IMR-90 (cell line): ENCODE measurements around the gene STING1.

ENCODE experiments used
- CHD1 ChIP-seq: IDR thresholded peaks from 2 replicates; pipeline ENCODE4 v1.6.1; 2012; ENCODE audit warnings: low read depth, low read length, improper control_type of control experiment
- POLR2A ChIP-seq: IDR thresholded peaks from 2 replicates; pipeline ENCODE4 v1.6.1; 2012; ENCODE audit warnings: mild to moderate bottlenecking, low read depth, low read length
- RAD21 ChIP-seq: IDR thresholded peaks from 2 replicates; pipeline ENCODE4 v1.6.1; 2012; ENCODE audit warnings: low read length, improper control_type of control experiment
- SMC3 ChIP-seq: fragments of 150-350 bp; IDR thresholded peaks from 2 replicates; pipeline ENCODE4 v1.6.1; 2016; ENCODE audit warnings: low read depth, mild to moderate bottlenecking, antibody characterized with exemption, low read length, moderate library complexity
- USF2 ChIP-seq: fragments of 150-350 bp; IDR thresholded peaks from 2 replicates; pipeline ENCODE4 v1.6.1; 2017; ENCODE audit warnings: mild to moderate bottlenecking, antibody characterized with exemption, low read length, low read depth
- TF ChIP-seq, protein P1 (sequence below): conservative IDR thresholded peaks from 2 replicates; pipeline ENCODE4 v1.5.1; 2012; ENCODE audit warnings: mild to moderate bottlenecking, low read depth, low read length, improper control_type of control experiment

GRCh38 chr5:139513852-139514485 lies 31.4 kb upstream of the STING1 start:
- TF ChIP-seq SMC3 (no peak), USF2 (no peak), POLR2A (no peak), RAD21 (no peak), CHD1 (no peak)
- TF ChIP-seq, protein P1, sequence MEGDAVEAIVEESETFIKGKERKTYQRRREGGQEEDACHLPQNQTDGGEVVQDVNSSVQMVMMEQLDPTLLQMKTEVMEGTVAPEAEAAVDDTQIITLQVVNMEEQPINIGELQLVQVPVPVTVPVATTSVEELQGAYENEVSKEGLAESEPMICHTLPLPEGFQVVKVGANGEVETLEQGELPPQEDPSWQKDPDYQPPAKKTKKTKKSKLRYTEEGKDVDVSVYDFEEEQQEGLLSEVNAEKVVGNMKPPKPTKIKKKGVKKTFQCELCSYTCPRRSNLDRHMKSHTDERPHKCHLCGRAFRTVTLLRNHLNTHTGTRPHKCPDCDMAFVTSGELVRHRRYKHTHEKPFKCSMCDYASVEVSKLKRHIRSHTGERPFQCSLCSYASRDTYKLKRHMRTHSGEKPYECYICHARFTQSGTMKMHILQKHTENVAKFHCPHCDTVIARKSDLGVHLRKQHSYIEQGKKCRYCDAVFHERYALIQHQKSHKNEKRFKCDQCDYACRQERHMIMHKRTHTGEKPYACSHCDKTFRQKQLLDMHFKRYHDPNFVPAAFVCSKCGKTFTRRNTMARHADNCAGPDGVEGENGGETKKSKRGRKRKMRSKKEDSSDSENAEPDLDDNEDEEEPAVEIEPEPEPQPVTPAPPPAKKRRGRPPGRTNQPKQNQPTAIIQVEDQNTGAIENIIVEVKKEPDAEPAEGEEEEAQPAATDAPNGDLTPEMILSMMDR, result no peak
